Right atrium auricular region (tissue), 2 donors: ENCODE data around the gene CAST. TPM values are rescaled to one million over a fixed set of nuclear protein-coding genes. Genes with fewer than 3 reads are reported as not detected.
"Not testable (repeated sequence)": the region's sequence is repeated elsewhere in the genome, so short reads cannot be mapped to it uniquely, and the experiment has no call there.

Source experiments
- DNase-seq: peaks from one replicate; pipeline ENCODE4 v3.0.0-alpha.2; 2019; ENCODE audit warnings: low spot score
- H3K27ac ChIP-seq, 2 donors: fragments of 200-600 bp; sonication (generic); 1 replicate in 1 of 2; 2 replicates in 1 of 2; pipeline ENCODE4 v1.5.1; 2016 to 2019
- H3K27me3 ChIP-seq, 2 donors: fragments of 200-600 bp; sonication (generic); one replicate each; pipeline versions ENCODE4 v1.5.1 to v1.6.0; 2017 to 2019
- H3K36me3 ChIP-seq: fragments of 200-600 bp; sonication (generic); one replicate; pipeline ENCODE4 v1.5.1; 2016
- H3K4me1 ChIP-seq, 2 donors: fragments of 200-600 bp; sonication (generic); one replicate each; pipeline versions ENCODE4 v1.5.1 to v1.6.0; 2017 to 2019
- H3K4me3 ChIP-seq, 2 donors: fragments of 200-600 bp; sonication (generic); 1 replicate in 1 of 2; 2 replicates in 1 of 2; pipeline ENCODE4 v1.5.1; 2017 to 2019; ENCODE audit warnings: mild to moderate bottlenecking in 1 of 2, moderate library complexity in 1 of 2
- H3K9me3 ChIP-seq, 2 donors: fragments of 200-600 bp; sonication (generic); one replicate each; pipeline ENCODE4 v1.5.1; 2019
- total RNA-seq, 2 donors: library from RNA; depleted of rRNA; stranded (reverse); fragments of >200 nt; gene quantifications; one replicate each; pipeline ENCODE4 v1.1.0, GENCODE V29; 2016
- TF ChIP-seq, protein P1 (sequence below), 2 donors: fragments of 200-600 bp; sonication (generic); IDR thresholded peaks; one replicate each; pipeline ENCODE4 v1.5.1; 2019; ENCODE audit warnings: antibody characterized with exemption in 2 of 2

Gene CAST, protein sequence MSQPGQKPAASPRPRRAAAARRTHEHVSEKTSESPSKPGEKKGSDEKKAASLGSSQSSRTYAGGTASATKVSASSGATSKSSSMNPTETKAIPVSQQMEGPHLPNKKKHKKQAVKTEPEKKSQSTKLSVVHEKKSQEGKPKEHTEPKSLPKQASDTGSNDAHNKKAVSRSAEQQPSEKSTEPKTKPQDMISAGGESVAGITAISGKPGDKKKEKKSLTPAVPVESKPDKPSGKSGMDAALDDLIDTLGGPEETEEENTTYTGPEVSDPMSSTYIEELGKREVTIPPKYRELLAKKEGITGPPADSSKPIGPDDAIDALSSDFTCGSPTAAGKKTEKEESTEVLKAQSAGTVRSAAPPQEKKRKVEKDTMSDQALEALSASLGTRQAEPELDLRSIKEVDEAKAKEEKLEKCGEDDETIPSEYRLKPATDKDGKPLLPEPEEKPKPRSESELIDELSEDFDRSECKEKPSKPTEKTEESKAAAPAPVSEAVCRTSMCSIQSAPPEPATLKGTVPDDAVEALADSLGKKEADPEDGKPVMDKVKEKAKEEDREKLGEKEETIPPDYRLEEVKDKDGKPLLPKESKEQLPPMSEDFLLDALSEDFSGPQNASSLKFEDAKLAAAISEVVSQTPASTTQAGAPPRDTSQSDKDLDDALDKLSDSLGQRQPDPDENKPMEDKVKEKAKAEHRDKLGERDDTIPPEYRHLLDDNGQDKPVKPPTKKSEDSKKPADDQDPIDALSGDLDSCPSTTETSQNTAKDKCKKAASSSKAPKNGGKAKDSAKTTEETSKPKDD
- total RNA-seq = 100 to 1,000 TPM; 439 to 631 TPM

DNA sequence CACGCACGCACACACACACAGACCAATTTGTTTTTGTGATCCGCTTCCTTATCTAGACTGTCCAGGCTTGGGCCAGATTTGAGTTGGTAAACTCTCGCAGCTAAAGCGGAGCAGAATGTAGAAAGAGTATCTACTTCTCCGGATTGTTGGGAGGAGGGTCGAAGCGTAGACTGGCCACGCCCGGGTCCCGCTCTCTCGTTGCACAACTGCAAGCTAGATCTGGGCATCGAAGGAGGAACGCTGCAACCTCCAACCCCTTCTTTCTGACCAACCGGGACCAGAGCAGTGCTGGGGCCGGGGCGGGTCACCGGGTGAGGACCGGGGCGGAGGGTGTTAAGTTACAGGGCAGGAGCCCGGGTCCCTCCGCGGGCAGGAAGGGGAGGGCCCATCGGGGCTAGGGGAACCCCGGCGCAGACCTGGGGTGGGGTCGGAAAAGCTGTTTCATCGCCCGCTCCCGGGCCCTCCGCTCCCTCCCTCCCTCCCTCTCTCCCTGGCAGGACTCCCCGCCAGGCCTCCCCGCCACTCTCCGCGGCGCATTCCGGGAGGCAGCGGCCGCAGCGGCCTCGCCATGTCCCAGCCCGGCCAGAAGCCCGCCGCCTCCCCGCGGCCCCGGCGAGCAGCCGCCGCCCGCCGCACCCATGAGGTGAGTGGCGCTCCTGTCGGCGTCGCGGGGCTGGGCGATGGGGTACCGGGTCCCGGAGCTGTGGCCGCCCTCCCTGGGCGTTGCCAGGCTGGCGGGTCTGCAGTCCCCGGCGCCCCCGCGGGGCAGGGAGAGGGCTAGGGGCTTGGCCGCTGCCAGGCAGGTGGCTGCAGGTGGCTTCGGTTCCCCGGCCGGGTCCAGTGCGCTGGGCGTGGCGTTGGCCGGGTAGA is at the start of gene CAST:
Gene CAST, plus strand, starts transcription at position 522 of the 870 bp plus-strand sequence. Its CDS starts 47 bp downstream, at position 569.
- no peaks in the 10 kb centered on the region for H3K9me3 ChIP-seq
- DNase-seq = peak; percentile 97
- H3K36me3 ChIP-seq = no peaks in the 10 kb centered on the region
- peaks cover 0 to 35% of the 10 kb centered on the region in 2 donors for H3K4me1 ChIP-seq
- peak within 1 kb of the TSS; percentile 91 to 95 for H3K4me3 ChIP-seq
- peak within 1 kb of the TSS; percentile 98 to 100 for H3K27ac ChIP-seq
- TF ChIP-seq, protein P1, sequence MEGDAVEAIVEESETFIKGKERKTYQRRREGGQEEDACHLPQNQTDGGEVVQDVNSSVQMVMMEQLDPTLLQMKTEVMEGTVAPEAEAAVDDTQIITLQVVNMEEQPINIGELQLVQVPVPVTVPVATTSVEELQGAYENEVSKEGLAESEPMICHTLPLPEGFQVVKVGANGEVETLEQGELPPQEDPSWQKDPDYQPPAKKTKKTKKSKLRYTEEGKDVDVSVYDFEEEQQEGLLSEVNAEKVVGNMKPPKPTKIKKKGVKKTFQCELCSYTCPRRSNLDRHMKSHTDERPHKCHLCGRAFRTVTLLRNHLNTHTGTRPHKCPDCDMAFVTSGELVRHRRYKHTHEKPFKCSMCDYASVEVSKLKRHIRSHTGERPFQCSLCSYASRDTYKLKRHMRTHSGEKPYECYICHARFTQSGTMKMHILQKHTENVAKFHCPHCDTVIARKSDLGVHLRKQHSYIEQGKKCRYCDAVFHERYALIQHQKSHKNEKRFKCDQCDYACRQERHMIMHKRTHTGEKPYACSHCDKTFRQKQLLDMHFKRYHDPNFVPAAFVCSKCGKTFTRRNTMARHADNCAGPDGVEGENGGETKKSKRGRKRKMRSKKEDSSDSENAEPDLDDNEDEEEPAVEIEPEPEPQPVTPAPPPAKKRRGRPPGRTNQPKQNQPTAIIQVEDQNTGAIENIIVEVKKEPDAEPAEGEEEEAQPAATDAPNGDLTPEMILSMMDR (IDR thresholded peaks at IDR 0.05) = no peak
- no peaks in the 10 kb centered on the region for H3K27me3 ChIP-seq

- H3K9me3 ChIP-seq = no peaks in the 10 kb centered on the region
- no peaks in the 10 kb centered on the region for H3K27me3 ChIP-seq
- H3K27ac ChIP-seq = peak overlapping the region; percentile 59 to 61
- peak; percentile 70 for DNase-seq
- H3K4me1 ChIP-seq = peaks cover 0 to 15% of the 10 kb centered on the region in 2 donors
- no peak overlapping the region for H3K4me3 ChIP-seq
- H3K36me3 ChIP-seq = no peaks in the 10 kb centered on the region
- TF ChIP-seq, protein P1 (IDR thresholded peaks at IDR 0.05) = peak; percentile 23 to 69
Measured at GRCh38 chr5:96614110-96614691, 48.0 kb upstream of the CAST start.

DNA sequence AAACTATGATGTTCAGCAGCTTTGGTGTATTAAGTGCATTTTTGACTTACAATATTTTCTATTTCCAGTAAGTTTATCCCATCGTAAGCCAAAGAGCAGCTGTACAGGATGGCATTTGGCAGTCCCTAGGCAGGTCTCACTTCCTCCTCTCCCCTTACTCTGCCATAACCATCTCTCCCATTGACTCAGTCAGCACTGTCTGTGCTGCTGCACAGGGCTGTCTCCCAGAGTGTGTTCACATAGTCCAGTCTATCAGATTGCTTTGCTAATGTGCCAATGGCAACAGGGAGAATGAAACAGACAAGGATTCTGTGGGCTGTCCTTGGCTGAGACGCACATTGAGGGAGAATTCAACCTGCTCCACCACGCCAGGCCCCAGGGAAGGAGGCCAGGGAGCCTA is 47.0 kb upstream of the CAST start:
- Histone ChIP-seq H3K27ac (peak overlapping the region in 1 of 2 donors; percentile 59), H3K4me1 (peaks cover 0 to 15% of the 10 kb centered on the region in 2 donors)
- no peak for DNase-seq

DNA sequence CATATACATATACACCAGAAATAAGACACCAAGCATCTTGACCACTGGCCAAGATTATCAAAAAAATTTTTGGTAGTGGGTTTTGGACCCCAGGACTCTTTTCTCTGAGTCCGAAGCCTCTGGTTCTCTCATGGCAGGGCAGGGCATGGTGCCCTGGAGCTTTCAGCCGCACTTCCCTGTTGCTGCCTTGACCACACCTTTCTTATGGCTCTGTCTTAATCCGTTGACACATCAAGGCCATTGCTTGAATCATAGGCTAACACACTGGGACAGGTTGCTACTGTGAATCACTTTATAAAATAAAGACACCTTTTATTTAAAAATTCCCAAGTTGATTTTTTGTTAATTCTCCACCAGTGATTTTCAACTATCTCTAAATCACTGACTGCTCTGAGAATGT is 45.4 kb upstream of the CAST start:
- H3K36me3 ChIP-seq = no peaks in the 10 kb centered on the region
- H3K9me3 ChIP-seq = no peaks in the 10 kb centered on the region
- TF ChIP-seq, protein P1 (IDR thresholded peaks at IDR 0.05) = no peak
- H3K27ac ChIP-seq = no peak overlapping the region
- H3K4me3 ChIP-seq = no peak overlapping the region
- no peaks in the 10 kb centered on the region for H3K27me3 ChIP-seq
- no peak for DNase-seq
- peaks cover 0 to 15% of the 10 kb centered on the region in 2 donors for H3K4me1 ChIP-seq

More for the DNA sequence above, 47.0 kb upstream of the CAST start:
- Histone ChIP-seq H3K27me3 (no peaks in the 10 kb centered on the region), H3K9me3 (no peaks in the 10 kb centered on the region), H3K4me3 (no peak overlapping the region), H3K36me3 (no peaks in the 10 kb centered on the region)
- TF ChIP-seq, protein P1 (IDR thresholded peaks at IDR 0.05) = no peak

DNA sequence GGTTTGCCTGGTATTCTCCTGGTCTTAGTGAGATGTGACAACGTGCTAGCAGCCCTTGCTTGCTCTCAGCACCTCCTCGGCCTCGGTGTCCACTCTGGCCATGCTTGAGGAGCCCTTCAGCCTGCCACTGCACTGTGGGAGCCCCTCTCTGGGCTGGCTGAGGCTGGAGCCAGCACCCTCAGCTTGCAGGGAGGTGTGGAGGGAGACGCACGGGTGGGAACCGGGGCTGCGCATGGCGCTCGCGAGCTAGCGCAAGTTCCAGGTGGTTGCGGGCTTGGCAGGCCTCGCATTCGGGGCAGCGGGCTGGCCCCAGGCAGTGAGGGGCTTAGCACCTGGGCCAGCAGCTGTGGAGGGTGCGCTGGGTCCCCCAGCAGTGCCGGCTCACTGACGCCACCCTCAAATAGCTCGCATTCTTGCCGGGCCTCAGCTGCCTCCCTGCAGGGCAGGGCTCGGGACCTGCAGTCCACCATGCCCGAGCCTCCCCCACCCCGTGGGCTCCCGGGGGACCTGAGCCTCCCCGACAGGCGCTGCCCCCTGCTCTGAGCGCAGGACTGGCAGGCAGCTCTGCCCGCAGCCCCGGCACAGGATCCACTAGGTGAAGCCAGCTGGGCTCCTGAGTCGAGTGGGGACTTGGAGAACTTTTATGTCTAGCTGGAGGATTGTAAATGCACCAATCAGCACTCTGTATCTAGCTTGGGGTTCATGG is 43.7 kb upstream of the CAST start:
- H3K4me1 ChIP-seq = peaks cover 0 to 15% of the 10 kb centered on the region in 2 donors
- H3K4me3 ChIP-seq, H3K36me3 ChIP-seq, H3K27ac ChIP-seq, H3K9me3 ChIP-seq, DNase-seq, H3K27me3 ChIP-seq: not testable (repeated sequence)
